Measurements from ENCODE around the gene PAFAH1B1. TPM values are rescaled to one million over a fixed set of nuclear protein-coding genes. Genes with fewer than 3 reads are reported as not detected.

The PAFAH1B1 gene
- total RNA-seq, 4 donors from 2014 or later, result 86.5 to 119 (median 102) TPM

GRCh38 chr17:2631211-2631610 lies 37.8 kb downstream of the PAFAH1B1 start:
- H3K27ac ChIP-seq (replicated peaks in 1 of 4), result no peak overlapping the region
- no peak overlapping the region for H3K4me3 ChIP-seq
- no peak for TF ChIP-seq EP300 (IDR thresholded peaks at IDR 0.05)
- TF ChIP-seq CTCF (IDR thresholded peaks at IDR 0.05), result no peak
- TF ChIP-seq POLR2AphosphoS5 (IDR thresholded peaks at IDR 0.05), result no peak
- no peak for TF ChIP-seq POLR2A (IDR thresholded peaks at IDR 0.05; ENCODE audit: low read depth)
- intact Hi-C loops (cut with DNase I), result no loop called here
- peaks cover 27 to 69% (median 62%) of the 10 kb centered on the region in 4 donors for H3K4me1 ChIP-seq
- WGBS, result 51% methylated on average over 9 of the region's 9 CpGs
- no peaks in the 10 kb centered on the region for H3K36me3 ChIP-seq
- H3K27me3 ChIP-seq, result no peaks in the 10 kb centered on the region
- no peaks in the 10 kb centered on the region for H3K9me3 ChIP-seq
- no peak for DNase-seq (ENCODE audit: extremely low spot score)

DNA sequence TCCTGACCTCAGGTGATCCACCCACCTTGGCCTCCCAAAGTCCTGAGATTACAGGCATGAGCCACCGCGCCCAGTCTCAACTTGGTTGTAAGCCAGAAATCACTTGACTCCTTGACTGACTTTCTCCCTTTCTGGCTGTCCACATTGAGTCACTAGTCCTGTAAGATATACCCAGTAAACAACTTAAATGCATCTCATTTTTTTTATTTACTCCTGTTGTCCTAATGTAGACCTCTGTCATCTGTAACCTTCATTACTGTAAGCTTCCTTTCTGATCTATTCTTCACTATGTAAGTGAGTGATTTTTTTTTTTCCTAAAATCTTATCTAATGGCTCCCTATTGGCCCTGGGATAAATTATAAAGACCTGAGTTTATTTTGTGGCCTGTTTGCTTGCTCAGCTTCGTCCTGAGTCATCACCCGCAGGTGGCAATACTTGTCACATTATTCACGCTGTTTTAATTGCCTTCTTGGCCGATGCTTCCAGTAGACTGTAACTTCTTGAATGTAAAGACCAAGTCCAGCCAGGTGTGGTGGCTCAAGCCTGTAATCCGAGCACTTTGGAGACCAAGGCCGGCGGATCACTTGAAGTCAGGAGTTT lies 41.0 kb downstream of the PAFAH1B1 start:
- Histone ChIP-seq H3K4me3 (no peak overlapping the region), H3K9me3 (no peaks in the 10 kb centered on the region), H3K27ac (replicated peaks in 1 of 4) (peak overlapping the region in 1 of 4 donors; percentile 18), H3K27me3 (no peaks in the 10 kb centered on the region), H3K36me3 (peaks cover 11 to 15% (median 13%) of the 10 kb centered on the region in 4 donors), H3K4me1 (peaks cover 31 to 70% (median 65%) of the 10 kb centered on the region in 4 donors)
- DNase-seq (ENCODE audit: extremely low spot score), result no peak
- 72% methylated on average over 9 of the region's 9 CpGs for WGBS
- intact Hi-C loops (cut with DNase I), result no loop called here
- no peak for TF ChIP-seq POLR2AphosphoS5 (IDR thresholded peaks at IDR 0.05)
- no peak for TF ChIP-seq POLR2A (IDR thresholded peaks at IDR 0.05; ENCODE audit: low read depth)
- no peak for TF ChIP-seq EP300 (IDR thresholded peaks at IDR 0.05)
- no peak for TF ChIP-seq CTCF (IDR thresholded peaks at IDR 0.05)

DNA sequence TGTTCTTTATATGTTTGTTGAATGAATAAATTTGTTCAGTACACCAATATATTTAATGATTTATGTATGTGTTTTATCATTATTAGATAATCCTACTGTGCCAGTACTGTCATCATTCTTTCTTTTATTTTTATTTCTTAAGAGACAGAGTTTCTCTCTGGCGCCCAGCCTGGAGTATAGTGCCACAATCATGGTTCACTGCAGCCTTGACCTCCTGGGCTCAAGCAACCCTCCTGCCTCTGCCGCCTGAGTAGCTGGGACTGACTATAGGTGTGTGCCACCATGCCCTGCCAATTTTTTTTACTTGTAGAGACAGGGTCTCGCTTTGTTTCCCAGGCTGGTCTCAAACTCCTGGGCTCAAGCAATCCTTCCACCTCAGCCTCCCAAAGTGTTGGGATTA lies 41.8 kb downstream of the PAFAH1B1 start:
- Histone ChIP-seq H3K36me3 (peaks cover 11 to 22% (median 16%) of the 10 kb centered on the region in 4 donors), H3K4me3 (no peak overlapping the region), H3K27me3 (no peaks in the 10 kb centered on the region), H3K9me3 (no peaks in the 10 kb centered on the region), H3K4me1 (peaks cover 29 to 64% (median 58%) of the 10 kb centered on the region in 4 donors), H3K27ac (replicated peaks in 1 of 4) (no peak overlapping the region)
- 93% methylated on average over 3 of the region's 3 CpGs for WGBS
- no peak for DNase-seq (ENCODE audit: extremely low spot score)
- TF ChIP-seq POLR2AphosphoS5 (IDR thresholded peaks at IDR 0.05) (no peak), POLR2A (IDR thresholded peaks at IDR 0.05; ENCODE audit: low read depth) (no peak)
- intact Hi-C loops (cut with DNase I), result no loop called here

DNA sequence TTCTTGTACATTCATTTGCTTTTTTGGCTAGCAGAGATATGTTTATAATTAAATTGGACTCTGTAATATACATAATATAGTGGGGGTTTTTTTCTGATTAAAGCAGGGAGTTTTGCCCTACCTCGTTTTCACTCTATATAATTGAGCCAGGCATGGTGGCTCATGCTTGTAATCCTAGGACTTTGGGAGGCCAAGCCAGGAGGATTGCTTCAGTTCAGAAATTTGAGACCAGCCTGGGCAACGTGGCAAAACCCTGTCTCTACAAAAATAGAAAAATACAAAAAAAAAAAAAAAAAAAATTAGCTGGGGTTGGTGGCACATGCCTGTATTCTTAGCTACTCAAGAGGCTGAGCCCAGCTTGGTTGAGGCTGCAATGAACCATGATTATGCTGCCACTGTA lies 42.2 kb downstream of the PAFAH1B1 start:
- 47% methylated on average over 2 of the region's 2 CpGs for WGBS
- no peak overlapping the region for H3K27ac ChIP-seq (replicated peaks in 1 of 4)
- no peak overlapping the region for H3K4me3 ChIP-seq
- peaks cover 25 to 60% (median 54%) of the 10 kb centered on the region in 4 donors for H3K4me1 ChIP-seq
- DNase-seq (ENCODE audit: extremely low spot score), result no peak
- no peak for TF ChIP-seq CTCF (IDR thresholded peaks at IDR 0.05)
- no peak for TF ChIP-seq POLR2A (IDR thresholded peaks at IDR 0.05; ENCODE audit: low read depth)
- TF ChIP-seq POLR2AphosphoS5 (IDR thresholded peaks at IDR 0.05), result no peak
- no peak for TF ChIP-seq EP300 (IDR thresholded peaks at IDR 0.05)
- peaks cover 11 to 27% (median 20%) of the 10 kb centered on the region in 4 donors for H3K36me3 ChIP-seq
- intact Hi-C loops (cut with DNase I), result no loop called here
- no peaks in the 10 kb centered on the region for H3K9me3 ChIP-seq
- no peaks in the 10 kb centered on the region for H3K27me3 ChIP-seq

- no peak overlapping the region for H3K27ac ChIP-seq (replicated peaks in 1 of 4)
- H3K9me3 ChIP-seq, result no peaks in the 10 kb centered on the region
- intact Hi-C loops (cut with DNase I), result no loop called here
- H3K27me3 ChIP-seq, result no peaks in the 10 kb centered on the region
- WGBS, result 87% methylated on average over 13 of the region's 13 CpGs
- H3K4me1 ChIP-seq, result peaks cover 18 to 53% (median 47%) of the 10 kb centered on the region in 4 donors
- no peak overlapping the region for H3K4me3 ChIP-seq
- DNase-seq (ENCODE audit: extremely low spot score), result no peak
- H3K36me3 ChIP-seq, result peaks cover 14 to 33% (median 26%) of the 10 kb centered on the region in 4 donors
- TF ChIP-seq POLR2A (IDR thresholded peaks at IDR 0.05; ENCODE audit: low read depth), result no peak
- no peak for TF ChIP-seq CTCF (IDR thresholded peaks at IDR 0.05)
- no peak for TF ChIP-seq POLR2AphosphoS5 (IDR thresholded peaks at IDR 0.05)
- no peak for TF ChIP-seq EP300 (IDR thresholded peaks at IDR 0.05)
Measured at GRCh38 chr17:2636169-2636930, 42.9 kb downstream of the PAFAH1B1 start.

All from esophagus muscularis mucosa (tissue), 4 donors.